ENCODE data around the gene ELF1. TPM values are rescaled to one million over a fixed set of nuclear protein-coding genes. Genes with fewer than 3 reads are reported as not detected.

Gene ELF1
- polyA plus RNA-seq, 1 donor: 48.6 TPM

DNA sequence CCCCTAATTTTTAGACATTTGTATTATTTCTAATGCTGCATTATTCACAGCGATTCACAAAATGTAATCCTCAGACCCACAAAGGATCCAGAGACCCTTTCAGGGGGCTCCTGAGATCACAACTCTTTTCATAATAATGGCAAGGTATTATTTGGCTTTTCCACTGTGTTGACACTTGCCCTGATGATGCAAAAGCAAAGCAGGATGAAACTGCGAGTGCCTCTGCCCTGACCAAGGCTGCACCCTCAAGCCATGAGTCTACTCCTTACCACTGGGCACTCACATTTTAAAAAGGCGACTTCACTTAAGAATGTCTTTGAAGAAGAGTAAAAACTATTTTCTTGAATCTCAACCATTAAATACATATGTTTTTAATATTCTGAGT lies 11.4 kb downstream of the ELF1 start:
- DNase-seq: no peak

DNA sequence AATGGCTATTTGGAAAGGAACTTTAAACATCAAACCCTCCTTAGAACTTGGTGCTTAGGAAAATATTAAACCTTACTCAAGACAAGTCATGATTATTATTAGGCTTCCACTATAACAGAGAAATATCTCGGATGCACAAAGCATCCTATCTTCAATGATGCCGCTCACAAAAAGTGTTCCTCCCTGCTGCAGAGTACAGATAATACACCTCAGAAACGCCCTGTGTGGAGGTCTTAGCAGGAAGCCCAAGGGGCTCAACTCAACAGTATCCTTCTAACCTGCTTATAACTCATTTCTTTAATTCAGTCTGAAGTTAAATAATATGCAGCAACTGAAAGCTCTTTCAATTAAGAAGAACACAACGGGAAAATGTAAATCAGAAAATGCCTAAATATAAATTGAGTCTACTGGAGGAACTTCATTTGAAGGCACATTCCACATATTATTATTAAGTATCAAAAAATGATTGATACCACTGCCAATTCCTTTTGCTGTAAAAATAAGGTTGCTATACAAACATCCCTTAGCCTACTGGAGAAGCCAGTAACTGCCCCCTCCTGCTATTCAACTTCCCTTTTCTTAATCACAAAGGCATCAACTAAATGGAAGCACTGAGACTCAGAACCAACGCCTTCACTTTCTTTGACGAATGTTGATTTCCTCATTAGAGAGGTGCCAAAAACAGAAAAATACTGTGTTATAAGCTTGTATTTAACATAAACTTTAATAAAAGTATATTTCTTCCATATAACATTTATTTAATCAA lies 12.0 kb downstream of the ELF1 start:
- no peak for DNase-seq

DNA sequence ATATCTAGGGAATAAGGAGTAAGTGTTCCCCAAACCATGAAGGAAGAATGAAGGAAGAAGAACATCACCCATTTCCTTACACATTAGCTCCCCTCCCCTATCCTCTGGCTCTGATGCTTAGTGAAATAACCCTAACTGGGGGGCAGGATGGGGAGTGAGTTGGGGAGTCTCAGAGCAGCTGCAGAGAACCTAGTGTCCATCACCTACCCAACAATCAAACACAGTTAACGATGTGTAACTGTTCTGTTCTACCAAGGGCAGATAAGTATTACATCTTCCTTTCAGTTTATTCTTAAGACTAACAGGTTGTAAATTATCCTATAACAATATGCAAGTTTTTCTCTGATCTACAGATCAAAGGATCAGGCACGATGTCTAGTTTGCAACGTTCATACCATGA lies 12.8 kb downstream of the ELF1 start:
- DNase-seq: no peak

DNA sequence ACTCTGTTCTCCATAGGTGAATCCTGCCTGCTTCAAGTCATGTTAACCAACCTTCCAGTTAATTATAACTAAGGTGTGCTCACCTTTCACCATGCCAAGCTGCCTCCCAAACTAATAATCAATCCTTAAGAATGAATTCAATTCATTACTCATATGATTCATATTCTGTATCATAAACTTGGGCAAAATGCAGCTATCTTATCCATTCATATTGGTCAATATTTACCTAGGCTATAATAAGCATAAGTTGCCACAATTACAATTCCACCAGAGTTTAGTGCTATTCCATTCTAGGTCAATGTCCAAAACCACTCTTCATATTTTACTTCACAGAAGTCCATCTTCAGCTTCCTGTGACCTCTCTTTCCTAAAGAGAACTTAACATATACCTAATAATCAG lies 13.4 kb downstream of the ELF1 start:
- DNase-seq: no peak

DNA sequence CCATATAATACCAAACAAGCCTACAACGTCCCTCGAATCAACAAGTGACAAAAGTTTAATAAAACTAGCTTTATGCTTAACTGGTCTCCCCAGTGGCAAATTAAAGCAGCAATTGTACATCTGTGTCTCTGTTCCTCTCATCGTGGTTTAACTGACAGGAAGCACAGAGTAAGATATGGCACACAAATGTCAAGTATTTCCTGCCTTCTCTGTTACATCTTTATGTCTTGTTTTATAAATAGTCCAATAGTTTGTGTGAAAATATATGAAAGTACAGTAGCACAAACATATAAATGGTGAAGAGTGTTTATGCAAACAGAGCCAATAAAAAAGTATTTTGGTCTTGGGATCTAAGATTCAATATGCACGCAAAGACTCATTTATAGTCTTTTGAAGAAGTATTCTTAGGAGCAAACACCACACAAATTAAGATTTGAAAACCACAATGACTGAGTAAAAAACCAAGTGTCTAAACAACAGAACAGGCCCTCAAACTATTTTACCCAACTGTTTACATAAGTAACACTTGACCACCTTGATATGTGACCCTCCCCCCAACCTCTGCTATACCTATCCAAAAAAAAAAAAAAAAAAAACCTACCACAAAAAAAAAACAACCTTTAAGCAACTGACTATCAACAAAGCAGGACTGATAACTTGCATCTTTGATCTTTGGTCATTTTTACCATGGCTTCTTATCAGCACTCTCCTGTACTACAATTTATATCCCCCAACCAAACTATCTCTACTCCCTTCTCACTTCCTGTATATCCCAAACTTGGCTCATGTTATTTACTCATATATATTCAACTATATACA lies 14.0 kb downstream of the ELF1 start:
- no peak for DNase-seq

DNA sequence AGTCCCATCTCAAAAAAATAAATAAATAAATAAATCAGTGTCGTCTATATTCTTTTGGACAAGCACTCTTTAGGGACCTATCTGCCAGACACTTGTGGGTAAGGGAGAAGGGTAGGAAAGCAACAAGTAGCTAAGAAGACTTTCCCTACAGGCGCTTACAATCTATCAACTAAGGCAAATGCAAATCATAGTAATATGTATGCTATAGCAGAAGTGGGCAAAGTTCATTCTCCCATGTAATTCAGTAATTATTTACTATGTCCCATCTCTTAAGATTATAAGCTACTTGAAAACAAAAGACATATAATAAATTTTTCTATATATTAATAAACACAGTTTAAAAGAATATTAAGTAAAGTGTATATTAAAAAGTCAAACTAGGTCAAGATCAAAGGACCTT lies 16.5 kb downstream of the ELF1 start:
- no peak for DNase-seq

DNA sequence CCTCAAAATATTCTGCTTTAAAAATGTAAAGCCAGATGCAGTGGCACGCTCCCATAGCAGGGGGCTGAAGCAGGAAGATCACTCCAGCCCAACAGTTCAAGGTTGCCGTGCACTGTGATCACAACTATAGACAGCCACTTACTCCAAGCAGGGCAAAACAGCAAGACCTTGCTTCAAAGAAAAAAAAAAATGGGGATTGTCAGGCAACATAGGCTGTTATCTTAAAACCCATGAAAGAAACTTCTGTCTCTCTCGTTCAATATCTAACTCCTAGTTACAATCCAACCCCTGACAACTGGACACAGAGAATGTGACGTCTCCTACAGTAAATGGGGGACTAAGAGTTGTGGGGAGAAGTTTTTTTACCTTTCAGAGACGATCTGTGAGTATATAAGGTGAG lies 17.4 kb downstream of the ELF1 start:
- no peak for DNase-seq

DNA sequence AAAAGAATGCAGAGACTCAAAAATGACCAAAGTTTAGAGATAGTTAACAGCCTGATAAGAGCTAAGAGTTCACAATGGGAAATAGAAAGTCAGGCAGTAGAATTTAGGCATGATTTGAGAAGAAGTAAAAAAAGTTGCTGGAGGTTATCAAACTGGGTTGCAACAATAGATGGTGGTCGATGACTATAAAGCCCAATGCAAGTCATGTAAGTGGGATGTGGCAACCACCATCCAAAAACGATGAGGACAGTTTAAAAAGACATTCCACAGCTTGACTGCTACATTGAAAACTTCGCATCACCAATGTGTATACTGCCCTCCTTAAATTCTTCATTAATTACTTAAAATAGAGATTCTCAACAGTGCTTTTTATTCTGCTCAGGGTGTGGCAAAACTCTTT lies 19.7 kb downstream of the ELF1 start:
- DNase-seq: no peak

DNA sequence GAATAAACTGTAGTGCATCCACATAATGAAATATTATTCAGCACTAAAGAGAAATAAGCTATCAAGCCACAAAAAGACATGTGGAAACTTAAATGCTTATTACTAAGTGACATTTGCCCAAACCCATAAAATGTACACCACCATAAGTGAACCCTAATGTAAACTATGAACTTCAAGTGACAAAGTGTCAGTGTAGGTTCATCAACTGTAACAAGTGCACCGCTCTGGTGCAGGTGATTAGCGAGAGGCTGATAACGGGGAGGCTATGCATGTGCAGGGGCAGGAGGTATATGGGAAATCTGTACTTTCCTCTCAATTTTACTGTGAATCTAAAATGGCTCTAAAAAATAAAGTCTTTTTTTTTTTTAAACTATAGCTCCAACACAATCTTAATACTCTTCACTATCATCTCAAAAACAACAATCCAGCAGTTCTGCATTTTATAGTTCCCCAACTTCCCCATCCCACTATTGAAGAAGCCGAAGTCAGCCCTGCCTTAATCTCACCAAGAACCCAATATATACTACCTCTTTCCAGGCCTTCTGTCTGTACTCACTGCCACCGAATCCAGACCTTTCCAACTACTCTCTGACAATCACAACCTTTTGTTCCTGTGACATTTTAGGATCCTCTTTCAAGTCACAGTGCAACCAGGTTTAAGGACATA lies 22.6 kb downstream of the ELF1 start:
- DNase-seq: no peak

DNA sequence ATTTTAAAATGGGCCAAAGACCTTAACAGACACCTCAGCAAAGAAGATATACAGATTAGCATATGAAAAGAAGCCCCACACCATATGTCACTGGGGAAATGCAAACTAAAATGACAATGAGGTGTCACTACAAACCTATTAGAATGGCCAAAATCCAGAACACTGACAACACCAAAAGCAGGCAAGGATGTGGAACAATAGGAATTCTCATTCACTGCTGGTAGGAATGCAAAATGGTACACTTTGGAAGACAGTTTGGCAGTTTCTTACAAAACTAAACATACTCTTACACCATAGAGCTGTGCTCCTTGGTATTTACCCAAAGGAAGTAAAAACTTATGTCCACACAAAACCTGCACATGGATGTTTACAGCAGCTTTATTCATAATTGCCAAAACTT lies 23.1 kb downstream of the ELF1 start:
- no peak for DNase-seq

DNA sequence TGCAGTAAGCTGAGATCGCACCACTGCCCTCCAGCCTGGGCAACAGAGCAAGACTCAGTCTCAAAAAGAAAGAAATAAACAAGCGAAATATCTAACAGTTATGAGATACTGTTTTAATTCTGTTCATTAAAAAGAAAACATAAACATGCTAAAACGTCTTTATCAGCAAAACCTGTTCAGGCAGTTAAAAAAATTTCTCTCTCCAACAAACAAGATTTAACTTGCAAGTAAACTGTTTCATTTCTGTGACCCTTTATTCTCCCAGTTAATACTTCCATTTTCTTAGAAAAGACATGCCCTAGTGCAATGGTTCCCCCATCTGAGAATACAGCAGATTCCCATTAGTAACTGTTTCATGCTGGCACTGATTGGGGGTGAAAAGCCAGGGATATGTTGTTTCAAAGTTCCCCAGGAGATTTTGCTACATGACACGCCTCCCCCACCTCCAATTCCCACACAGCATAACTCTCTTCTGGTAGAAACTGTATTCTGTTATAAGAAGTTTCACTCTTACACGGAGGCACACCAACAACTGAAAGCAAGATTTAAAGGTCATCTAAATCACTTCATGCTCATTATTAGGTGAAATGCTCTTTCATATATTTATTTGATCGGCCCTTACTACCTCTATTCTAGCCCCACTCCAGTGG lies 24.4 kb downstream of the ELF1 start:
- no peak for DNase-seq

DNA sequence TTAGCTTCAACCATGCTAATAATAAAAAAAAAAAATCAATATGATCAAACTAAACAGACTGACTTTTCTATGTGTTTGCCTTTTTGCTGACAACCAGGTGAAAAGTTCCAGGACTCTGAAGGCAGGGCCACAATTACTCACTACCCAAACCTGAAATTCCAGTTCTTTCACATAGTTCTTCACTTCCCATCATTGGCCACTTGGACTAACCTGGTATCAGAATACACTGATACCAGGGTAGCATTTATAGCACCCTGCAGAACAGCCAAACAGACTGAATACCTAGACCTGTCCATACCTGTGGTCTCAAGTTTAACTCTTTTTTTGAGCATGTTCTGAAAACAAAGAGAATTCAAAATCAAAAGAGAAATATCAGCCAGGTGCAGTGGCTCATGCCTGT lies 25.1 kb downstream of the ELF1 start:
- peak; percentile 72 for DNase-seq

DNA sequence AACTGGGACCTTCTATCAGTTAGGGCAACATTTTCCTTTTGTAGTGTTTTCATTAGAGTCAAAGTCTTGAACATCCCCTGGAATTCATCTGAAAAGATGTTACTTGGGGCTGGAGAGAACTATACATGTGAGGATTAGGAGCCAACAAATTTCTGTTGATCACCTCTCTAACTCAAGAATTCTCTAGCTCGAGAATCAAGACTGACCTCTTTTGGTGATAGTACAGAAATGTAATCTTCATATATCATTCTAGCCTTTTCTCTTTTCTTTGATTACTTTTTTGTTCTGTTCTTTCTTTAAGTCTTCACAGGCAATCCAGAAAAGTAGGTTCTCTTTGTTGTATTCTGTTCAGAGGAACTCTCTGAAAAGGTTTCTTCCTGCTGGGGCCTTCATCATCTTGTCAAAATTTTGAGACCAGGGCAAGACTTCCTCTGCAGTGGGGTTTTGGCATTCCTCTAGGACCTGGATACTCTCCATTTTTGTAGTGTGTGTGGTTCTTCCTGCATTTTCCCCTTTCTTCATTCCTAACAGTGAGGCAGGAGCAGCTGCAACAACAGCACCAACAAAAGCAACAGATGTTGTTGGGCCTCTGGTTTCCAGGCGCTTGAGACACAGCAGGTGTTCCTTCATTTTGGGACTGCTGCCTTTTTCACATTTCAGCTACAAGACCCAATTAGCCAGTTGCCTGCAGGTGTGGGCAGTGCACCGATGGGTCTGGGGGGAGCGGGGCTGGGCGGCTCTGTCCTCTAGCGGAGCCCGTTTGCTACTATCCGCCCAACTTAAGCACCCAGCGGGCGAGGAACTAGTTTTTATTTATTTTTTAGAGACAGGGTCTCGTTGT lies 26.2 kb downstream of the ELF1 start:
- DNase-seq: no peak

DNA sequence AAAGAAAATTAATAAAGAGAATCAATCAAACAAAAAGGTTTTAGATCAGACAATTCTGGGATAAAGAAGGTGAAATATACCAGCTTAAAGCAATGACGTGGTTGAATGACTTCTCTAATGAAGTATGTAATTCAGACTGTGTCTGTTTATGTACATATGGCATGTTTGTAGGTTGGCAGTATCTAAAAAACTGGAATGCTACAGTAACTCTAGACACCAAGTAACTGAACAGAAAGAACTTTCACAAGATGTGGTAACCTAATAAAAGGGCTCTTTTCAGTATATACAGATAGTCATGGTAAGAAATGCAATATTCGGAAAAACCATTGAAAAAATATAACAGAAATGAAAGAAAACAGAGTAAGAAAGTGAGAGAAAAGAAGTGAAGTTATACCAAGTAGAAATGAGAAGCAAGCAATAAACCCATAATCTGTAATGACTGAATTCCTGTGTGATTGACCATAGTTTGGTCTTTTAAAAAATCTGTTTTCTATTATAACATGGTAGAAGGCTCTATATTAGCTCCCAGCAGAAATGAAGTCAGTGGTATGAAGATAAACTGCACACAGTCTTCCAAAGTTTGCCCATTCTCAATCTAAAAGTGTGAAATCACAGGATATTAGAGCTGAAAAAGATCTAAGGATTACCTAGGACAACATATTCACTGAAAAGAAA lies 31.4 kb downstream of the ELF1 start:
- DNase-seq: no peak

DNA sequence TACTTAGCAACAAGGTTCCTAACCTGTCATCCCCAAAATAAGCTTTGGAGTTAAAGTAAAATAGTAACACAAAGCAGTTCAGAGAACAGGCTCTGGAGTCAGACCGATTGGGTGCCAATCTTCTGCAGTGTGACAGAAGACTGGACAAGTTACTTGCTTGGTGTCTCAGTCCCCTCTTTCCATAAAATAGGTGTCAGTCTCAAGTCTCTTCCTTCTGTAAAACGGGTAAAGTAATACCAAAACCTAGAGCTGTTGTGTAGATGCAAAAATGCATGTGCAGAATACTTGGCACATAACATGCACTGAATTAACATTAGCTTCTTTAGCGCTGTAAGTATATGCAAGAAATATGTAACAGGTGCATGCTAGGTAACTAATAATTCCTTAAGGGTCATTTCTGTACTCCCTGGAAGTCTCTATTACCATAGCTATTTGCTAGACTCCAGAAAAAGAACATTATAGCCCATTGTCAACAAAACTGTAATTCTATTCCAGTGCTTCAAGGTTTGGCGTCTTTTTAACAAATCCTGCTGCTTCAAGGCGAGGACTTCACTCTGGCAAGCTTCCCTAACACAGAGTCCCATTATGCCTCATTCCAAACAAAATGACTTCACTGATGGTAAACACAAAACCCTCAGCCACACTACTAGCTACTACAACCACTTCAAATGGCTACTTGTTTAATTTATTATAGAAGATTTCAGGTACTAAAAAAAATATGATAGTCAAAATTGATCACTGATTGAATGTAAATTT lies 32.8 kb downstream of the ELF1 start:
- DNase-seq: no peak

DNA sequence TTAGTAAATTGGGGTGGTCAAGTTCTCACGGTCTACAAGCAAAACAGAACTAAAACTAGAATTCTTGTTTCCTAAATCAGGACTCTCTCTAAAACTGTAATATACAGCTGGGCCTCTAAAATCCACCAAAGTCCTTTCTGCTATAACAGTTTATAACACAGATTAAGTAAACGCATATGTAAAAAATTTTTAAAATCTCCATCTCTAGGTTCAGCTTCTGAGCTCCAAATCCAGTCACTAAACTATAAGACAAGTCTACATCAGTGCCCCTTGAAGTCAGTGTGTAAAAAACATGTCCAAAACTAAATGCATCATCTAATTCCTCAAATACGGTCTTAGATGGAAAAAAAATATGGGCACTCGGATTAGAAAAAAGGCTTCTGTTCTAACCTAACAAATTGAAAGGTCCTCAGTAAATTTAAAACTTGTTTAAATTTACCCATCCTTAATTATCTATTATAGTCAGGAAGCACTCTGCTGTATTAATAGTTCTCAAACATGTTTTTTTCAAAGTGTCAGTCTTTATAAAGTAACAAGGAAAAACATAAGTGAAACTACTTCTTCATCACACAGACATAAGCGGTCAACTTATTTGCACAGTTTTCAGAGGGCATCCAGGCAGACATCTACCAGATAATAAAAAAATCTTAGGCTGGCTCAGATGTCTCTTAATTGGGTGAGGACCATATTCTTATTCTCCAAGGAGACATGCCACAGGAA lies 33.6 kb downstream of the ELF1 start:
- DNase-seq: no peak

DNA sequence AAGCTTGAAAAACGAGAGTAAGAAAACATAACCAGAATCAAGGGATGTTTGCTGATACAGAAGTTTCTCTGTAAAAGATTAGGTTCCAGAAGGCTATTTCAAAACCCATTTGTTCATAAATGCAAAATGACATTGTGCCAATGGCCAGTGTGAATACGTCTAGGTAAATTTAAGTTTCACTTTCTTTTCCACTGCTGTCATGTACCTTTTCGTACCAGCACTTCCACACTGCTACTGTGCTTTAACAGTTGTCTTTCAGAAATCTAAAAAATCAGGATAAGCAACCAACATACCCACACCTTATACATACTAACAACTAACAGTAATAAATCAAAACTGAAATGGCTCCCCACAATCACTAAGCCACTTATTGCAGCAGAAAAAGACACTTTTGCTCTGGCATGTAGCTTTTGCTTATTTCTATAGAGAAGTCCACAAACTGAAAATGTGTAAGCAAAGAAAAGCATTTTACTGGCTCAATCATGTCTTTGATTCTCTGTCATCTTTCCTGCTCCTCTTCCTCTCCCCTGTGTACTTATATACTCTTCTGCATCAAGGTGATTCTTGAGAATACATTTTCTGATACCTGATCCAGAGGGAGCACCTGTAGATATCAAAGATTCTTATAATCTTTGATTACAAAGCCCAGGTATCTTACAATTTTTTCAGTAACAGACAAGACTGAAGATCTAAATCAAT lies 34.3 kb downstream of the ELF1 start:
- no peak for DNase-seq

DNA sequence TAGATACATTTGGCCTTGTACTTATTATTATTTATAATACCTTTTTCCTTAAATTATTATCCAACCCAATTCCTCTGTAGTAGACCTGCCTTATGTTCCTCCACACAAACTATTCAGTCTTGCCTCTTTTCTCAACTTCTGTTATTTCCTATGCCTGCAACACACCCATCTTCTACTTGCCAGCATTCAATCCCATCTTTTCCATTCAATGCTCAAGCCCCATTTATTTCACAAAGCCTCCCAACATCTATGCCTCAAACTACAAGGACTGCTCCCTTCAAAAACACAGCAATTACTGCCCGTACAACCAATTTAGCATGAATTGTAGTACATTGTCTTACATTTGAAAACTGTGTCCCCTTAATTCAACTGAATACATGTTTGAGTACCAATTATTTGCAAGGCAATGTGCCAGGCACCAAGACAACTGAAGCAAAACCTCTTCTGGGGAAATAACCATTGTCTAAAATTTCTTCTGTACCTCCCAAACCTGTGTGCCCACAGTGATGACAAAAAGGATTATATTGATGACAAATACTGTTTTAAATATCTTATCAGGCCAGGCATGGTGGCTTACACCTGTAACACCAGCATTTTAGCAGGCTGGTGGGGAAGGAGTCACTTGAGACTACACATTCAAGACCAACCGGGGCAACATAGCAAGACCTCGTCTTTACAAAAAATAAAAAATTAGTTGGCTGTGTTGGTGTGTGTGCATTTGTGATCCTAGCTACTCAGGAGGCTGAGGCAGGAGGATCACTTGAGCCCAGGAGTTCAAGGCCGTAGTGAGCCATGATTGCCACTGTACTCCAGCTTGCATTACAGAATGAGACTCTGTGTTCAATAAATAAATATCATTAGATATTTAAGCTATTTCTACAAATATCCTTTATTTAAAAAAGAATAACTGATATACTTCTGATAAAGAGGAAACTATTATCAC lies 35.1 kb downstream of the ELF1 start:
- DNase-seq: no peak

Measured in left kidney (tissue), 2 donors.